ENCODE data around the gene CNTNAP4.

CNTNAP4 gene

DNA sequence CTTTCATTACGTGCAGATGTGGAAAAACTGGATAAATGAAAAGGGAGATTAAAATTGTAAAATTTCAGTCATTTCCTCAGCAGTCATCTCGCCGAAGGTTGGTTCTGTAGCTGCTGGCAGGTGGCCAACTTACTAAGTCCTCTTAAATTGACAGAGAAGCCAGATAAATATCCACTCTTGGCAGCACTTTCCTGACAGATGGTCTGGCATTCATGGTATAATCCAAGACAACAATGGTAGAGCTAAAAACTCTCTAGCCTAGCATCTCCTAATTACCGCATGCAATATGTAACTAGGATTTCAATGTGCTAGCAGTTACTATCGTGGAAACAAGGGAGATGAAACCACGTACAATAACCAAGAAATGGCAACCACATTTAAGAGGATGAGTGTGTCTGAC lies 306.3 kb downstream of the CNTNAP4 start:
- TF ChIP-seq, protein P1, sequence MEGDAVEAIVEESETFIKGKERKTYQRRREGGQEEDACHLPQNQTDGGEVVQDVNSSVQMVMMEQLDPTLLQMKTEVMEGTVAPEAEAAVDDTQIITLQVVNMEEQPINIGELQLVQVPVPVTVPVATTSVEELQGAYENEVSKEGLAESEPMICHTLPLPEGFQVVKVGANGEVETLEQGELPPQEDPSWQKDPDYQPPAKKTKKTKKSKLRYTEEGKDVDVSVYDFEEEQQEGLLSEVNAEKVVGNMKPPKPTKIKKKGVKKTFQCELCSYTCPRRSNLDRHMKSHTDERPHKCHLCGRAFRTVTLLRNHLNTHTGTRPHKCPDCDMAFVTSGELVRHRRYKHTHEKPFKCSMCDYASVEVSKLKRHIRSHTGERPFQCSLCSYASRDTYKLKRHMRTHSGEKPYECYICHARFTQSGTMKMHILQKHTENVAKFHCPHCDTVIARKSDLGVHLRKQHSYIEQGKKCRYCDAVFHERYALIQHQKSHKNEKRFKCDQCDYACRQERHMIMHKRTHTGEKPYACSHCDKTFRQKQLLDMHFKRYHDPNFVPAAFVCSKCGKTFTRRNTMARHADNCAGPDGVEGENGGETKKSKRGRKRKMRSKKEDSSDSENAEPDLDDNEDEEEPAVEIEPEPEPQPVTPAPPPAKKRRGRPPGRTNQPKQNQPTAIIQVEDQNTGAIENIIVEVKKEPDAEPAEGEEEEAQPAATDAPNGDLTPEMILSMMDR (IDR thresholded peaks at IDR 0.05; ENCODE audit: low read depth, low read length, poor library complexity, severe bottlenecking), result no peak
- no peak for TF ChIP-seq EZH2phosphoT487 (IDR thresholded peaks at IDR 0.05; ENCODE audit: borderline replicate concordance, low read length)
- H3K79me2 ChIP-seq (ENCODE audit: control insufficient read depth, low read length), result no peaks in the 10 kb centered on the region
- no peak overlapping the region for H3K4me3 ChIP-seq (ENCODE audit: low read length)
- H3F3A ChIP-seq (ENCODE audit: control insufficient read depth, insufficient read depth), result no peaks in the 10 kb centered on the region
- no peaks in the 10 kb centered on the region for H3K9me3 ChIP-seq (ENCODE audit: control insufficient read depth, insufficient read depth, low read length)
- H3K4me2 ChIP-seq (ENCODE audit: low read length), result no peak overlapping the region
- H4K20me1 ChIP-seq (ENCODE audit: control insufficient read depth, insufficient read depth, low read depth, low read length), result no peaks in the 10 kb centered on the region
- H3K4me1 ChIP-seq (ENCODE audit: control insufficient read depth, low read length), result no peaks in the 10 kb centered on the region
- H3K9me2 ChIP-seq (replicated peaks; ENCODE audit: control insufficient read depth, low read length), result no peaks in the 10 kb centered on the region
- no peaks in the 10 kb centered on the region for H3K27me3 ChIP-seq (ENCODE audit: control insufficient read depth, low read length)
- H3K36me3 ChIP-seq (ENCODE audit: control insufficient read depth, low read length), result no peaks in the 10 kb centered on the region
- no peak overlapping the region for H3K27ac ChIP-seq (ENCODE audit: low read depth, low read length)

DNA sequence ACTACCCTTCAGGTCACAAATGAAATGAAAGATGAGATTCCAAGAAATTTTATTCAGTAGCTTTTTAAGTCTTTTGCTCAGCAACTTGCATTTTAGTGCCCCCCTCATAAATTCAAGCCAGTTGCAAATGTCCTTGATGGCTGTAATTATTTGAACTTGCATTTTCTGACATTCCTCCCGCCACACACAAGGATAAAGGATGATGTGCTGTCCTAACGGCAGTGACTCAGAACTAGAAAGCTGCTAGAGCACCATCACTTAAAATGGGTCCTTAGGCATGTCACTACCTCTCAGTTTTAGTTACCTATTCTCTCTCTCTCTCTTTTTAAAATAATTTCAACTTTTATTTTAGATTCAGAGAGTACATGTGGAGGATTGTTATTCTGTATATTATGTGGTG lies 306.7 kb downstream of the CNTNAP4 start:
- Histone ChIP-seq H3K27ac (ENCODE audit: low read depth, low read length) (no peak overlapping the region), H3K4me2 (ENCODE audit: low read length) (no peak overlapping the region)
- TF ChIP-seq, protein P1 (IDR thresholded peaks at IDR 0.05; ENCODE audit: low read depth, low read length, poor library complexity, severe bottlenecking), result no peak
- no peak for TF ChIP-seq EZH2phosphoT487 (IDR thresholded peaks at IDR 0.05; ENCODE audit: borderline replicate concordance, low read length)

DNA sequence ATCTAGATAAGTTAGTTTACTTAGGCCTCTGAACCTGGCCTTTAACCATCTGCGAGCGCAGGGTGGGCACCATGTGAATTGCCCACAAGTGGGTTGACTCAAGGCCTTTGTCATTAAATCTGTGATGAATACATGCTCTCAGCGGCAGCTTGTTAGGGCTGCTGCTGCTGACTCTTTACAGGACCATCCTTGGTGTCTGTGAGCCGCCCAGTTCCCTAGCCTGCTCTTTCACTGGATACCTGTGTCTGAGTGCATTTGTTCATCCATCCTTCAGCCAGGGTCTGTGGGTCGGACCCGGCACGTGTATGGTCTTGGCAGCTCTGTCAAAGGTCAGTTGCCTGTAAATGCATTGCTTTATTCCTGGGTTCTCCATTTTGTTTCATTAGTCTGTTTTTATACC lies 321.3 kb downstream of the CNTNAP4 start:
- TF ChIP-seq, protein P1 (IDR thresholded peaks at IDR 0.05; ENCODE audit: low read depth, low read length, poor library complexity, severe bottlenecking), result no peak
- TF ChIP-seq EZH2phosphoT487 (IDR thresholded peaks at IDR 0.05; ENCODE audit: borderline replicate concordance, low read length), result no peak
- Histone ChIP-seq H3K9me2 (replicated peaks; ENCODE audit: control insufficient read depth, low read length) (no peaks in the 10 kb centered on the region), H3K36me3 (ENCODE audit: control insufficient read depth, low read length) (no peaks in the 10 kb centered on the region), H3K4me2 (ENCODE audit: low read length) (no peak overlapping the region), H3K4me1 (ENCODE audit: control insufficient read depth, low read length) (no peaks in the 10 kb centered on the region), H4K20me1 (ENCODE audit: control insufficient read depth, insufficient read depth, low read depth, low read length) (no peaks in the 10 kb centered on the region), H3K9me3 (ENCODE audit: control insufficient read depth, insufficient read depth, low read length) (no peaks in the 10 kb centered on the region), H3K79me2 (ENCODE audit: control insufficient read depth, low read length) (no peaks in the 10 kb centered on the region), H3K27me3 (ENCODE audit: control insufficient read depth, low read length) (no peaks in the 10 kb centered on the region), H3F3A (ENCODE audit: control insufficient read depth, insufficient read depth) (no peaks in the 10 kb centered on the region), H3K27ac (ENCODE audit: low read depth, low read length) (no peak overlapping the region), H3K4me3 (ENCODE audit: low read length) (no peak overlapping the region)

More for the DNA sequence above, 306.7 kb downstream of the CNTNAP4 start:
- Histone ChIP-seq H3K79me2 (ENCODE audit: control insufficient read depth, low read length) (no peaks in the 10 kb centered on the region), H3K4me1 (ENCODE audit: control insufficient read depth, low read length) (no peaks in the 10 kb centered on the region), H3F3A (ENCODE audit: control insufficient read depth, insufficient read depth) (no peaks in the 10 kb centered on the region), H3K9me3 (ENCODE audit: control insufficient read depth, insufficient read depth, low read length) (no peaks in the 10 kb centered on the region), H3K27me3 (ENCODE audit: control insufficient read depth, low read length) (no peaks in the 10 kb centered on the region), H3K9me2 (replicated peaks; ENCODE audit: control insufficient read depth, low read length) (no peaks in the 10 kb centered on the region), H3K36me3 (ENCODE audit: control insufficient read depth, low read length) (no peaks in the 10 kb centered on the region), H3K4me3 (ENCODE audit: low read length) (no peak overlapping the region), H4K20me1 (ENCODE audit: control insufficient read depth, insufficient read depth, low read depth, low read length) (no peaks in the 10 kb centered on the region)

DNA sequence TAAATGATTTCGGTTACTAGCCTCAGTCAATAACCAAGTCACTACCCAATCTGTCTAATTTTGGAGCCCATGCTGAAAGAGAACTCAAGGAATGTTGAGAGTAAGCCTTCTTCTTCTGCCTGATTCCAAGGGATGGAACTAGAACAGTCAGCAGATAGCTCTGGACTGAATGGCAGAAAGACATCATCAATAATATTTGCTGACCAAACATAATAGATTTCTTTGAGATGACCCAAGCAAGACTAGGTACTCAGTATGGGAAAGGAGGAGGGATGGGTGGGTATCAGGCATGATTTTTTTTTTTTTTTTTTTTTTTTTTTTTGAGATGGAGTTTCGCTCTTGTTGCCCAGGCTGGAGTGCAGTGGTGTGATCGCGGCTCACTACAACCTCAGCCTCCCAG lies 330.1 kb downstream of the CNTNAP4 start:
- no peaks in the 10 kb centered on the region for H3K4me1 ChIP-seq (ENCODE audit: control insufficient read depth, low read length)
- no peaks in the 10 kb centered on the region for H4K20me1 ChIP-seq (ENCODE audit: control insufficient read depth, insufficient read depth, low read depth, low read length)
- no peaks in the 10 kb centered on the region for H3K9me3 ChIP-seq (ENCODE audit: control insufficient read depth, insufficient read depth, low read length)
- H3K4me2 ChIP-seq (ENCODE audit: low read length), result no peak overlapping the region
- H3F3A ChIP-seq (ENCODE audit: control insufficient read depth, insufficient read depth), result no peaks in the 10 kb centered on the region
- no peaks in the 10 kb centered on the region for H3K79me2 ChIP-seq (ENCODE audit: control insufficient read depth, low read length)
- no peaks in the 10 kb centered on the region for H3K27me3 ChIP-seq (ENCODE audit: control insufficient read depth, low read length)
- H3K27ac ChIP-seq (ENCODE audit: low read depth, low read length), result no peak overlapping the region
- H3K36me3 ChIP-seq (ENCODE audit: control insufficient read depth, low read length), result no peaks in the 10 kb centered on the region
- TF ChIP-seq, protein P1 (IDR thresholded peaks at IDR 0.05; ENCODE audit: low read depth, low read length, poor library complexity, severe bottlenecking), result no peak
- no peak for TF ChIP-seq EZH2phosphoT487 (IDR thresholded peaks at IDR 0.05; ENCODE audit: borderline replicate concordance, low read length)
- no peak overlapping the region for H3K4me3 ChIP-seq (ENCODE audit: low read length)
- H3K9me2 ChIP-seq (replicated peaks; ENCODE audit: control insufficient read depth, low read length), result no peaks in the 10 kb centered on the region
